Transverse colon (tissue), 4 donors: ENCODE results near the gene LHX3.

ENCODE experiments used
- CTCF ChIP-seq, 5 experiments: fragments of 200-600 bp in 3 of 5; fragments of 450-650 bp in 2 of 5; sonication (generic) in 3 of 5; IDR thresholded peaks; 1 replicate in 2 of 5; 2 replicates in 3 of 5; pipeline ENCODE4 v1.5.1; 2016 to 2017; ENCODE audit warnings: antibody characterized with exemption in 5 of 5, inconsistent platforms in 3 of 5, mild to moderate bottlenecking in 2 of 5, moderate library complexity in 1 of 5
- EP300 ChIP-seq: sonication (generic); formaldehyde crosslinking; IDR thresholded peaks from one replicate; pipeline ENCODE4 v1.6.1; 2017; ENCODE audit warnings: antibody characterized with exemption, low read depth
- POLR2AphosphoS5 ChIP-seq, 3 donors: sonication (generic); formaldehyde crosslinking; IDR thresholded peaks; one replicate each; pipeline ENCODE4 v1.6.1; 2016; ENCODE audit warnings: antibody characterized with exemption in 3 of 3

DNA sequence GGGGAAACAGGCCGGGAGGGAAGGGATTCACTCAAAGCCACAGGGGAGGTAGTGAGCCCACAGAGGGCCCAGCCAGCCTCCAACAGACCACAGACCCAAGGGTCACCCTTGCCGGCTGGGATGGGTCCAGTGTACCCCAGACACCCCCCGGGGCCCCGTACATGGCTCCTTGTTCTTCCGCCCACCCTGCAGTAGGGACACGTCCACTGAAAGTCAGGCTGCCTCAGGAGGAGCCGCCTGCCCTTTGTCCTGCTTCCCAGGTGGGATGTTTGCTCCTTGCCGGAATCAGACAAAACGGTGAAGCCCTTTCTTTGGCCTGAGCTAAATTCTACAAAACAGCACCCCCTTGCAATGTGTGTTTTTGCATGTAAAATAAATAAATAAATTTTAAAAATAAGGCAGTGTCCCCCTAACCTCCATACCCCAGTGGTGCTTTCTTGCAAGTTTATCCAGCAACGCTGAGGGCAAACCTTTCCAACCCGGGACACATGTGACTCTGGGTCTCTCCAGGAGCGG is 25.8 kb downstream of the LHX3 start:
- TF ChIP-seq CTCF (IDR thresholded peaks at IDR 0.05) = no peak
- no peak for TF ChIP-seq POLR2AphosphoS5 (IDR thresholded peaks at IDR 0.05)
- no peak for TF ChIP-seq EP300
